Sigmoid colon (tissue), 7 donors: ENCODE measurements around the gene RFX3. TPM values are rescaled to one million over a fixed set of nuclear protein-coding genes. Genes with fewer than 3 reads are reported as not detected.

Source experiments
- DNase-seq: peaks from one replicate; pipeline ENCODE4 v3.0.0-alpha.2; 2019
- H3K27ac ChIP-seq, 4 donors: fragments of 200-600 bp; sonication (generic); one replicate each; pipeline ENCODE4 v1.5.1; 2016 to 2019; ENCODE audit warnings: mild to moderate bottlenecking in 1 of 4
- H3K27me3 ChIP-seq, 3 donors: fragments of 200-600 bp; sonication (generic); one replicate each; pipeline ENCODE4 v1.5.1; 2019; ENCODE audit warnings: mild to moderate bottlenecking in 1 of 3
- H3K36me3 ChIP-seq, 4 donors: fragments of 200-600 bp; sonication (generic); one replicate each; pipeline ENCODE4 v1.5.1; 2016 to 2019
- H3K4me1 ChIP-seq, 4 donors: fragments of 200-600 bp; sonication (generic); one replicate each; pipeline ENCODE4 v1.5.1; 2017 to 2019
- H3K4me3 ChIP-seq, 4 donors: fragments of 200-600 bp; sonication (generic); one replicate each; pipeline ENCODE4 v1.5.1; 2017 to 2019; ENCODE audit warnings: mild to moderate bottlenecking in 2 of 4, moderate library complexity in 1 of 4
- H3K9me3 ChIP-seq, 4 donors: fragments of 200-600 bp in 3 of 4; sonication (generic) in 3 of 4; one replicate each; pipeline versions ENCODE4 v1.5.1 to v1.6.1; 2013 to 2019
- CTCF ChIP-seq, 4 experiments: fragments of 450-650 bp in 3 of 4; fragments of 200-600 bp in 1 of 4; IDR thresholded peaks; one replicate each; pipeline ENCODE4 v1.5.1; 2016 to 2019; ENCODE audit warnings: antibody characterized with exemption in 4 of 4, mild to moderate bottlenecking in 3 of 4, moderate library complexity in 2 of 4
- EP300 ChIP-seq, 4 donors: sonication (generic); formaldehyde crosslinking; IDR thresholded peaks; one replicate each; pipeline ENCODE4 v1.6.1; 2017; ENCODE audit warnings: antibody characterized with exemption in 4 of 4
- POLR2A ChIP-seq, 2 donors: fragments of 450-650 bp; IDR thresholded peaks; one replicate each; pipeline ENCODE4 v1.6.1; 2016; ENCODE audit warnings: antibody characterized with exemption in 2 of 2, mild to moderate bottlenecking in 2 of 2, moderate library complexity in 2 of 2
- POLR2AphosphoS5 ChIP-seq, 4 donors: sonication (generic); formaldehyde crosslinking; IDR thresholded peaks; one replicate each; pipeline ENCODE4 v1.6.1; 2017; ENCODE audit warnings: antibody characterized with exemption in 4 of 4
- WGBS, 2 donors: extraction: QIAGEN DNeasy Blood & Tissue Kit; methylation state at CpG; one replicate each; pipeline ENCODE4 v1.1.7; 2013; 5-methylcytosine and 5-hydroxymethylcytosine counted together
- intact Hi-C: fragments of 100-400 bp; cut with DNase I; formaldehyde crosslinking; loops from one replicate; pipeline ENCODE4 v1.15.1; 2023
- polyA plus RNA-seq, 3 donors: library from polyadenylated mRNA; stranded (reverse); fragments of 200-250 nt; gene quantifications; one replicate each; pipeline ENCODE4 v1.2.3, GENCODE V29; 2013
- total RNA-seq, 4 donors: library from RNA; depleted of rRNA; stranded (reverse); fragments of >200 nt; gene quantifications; one replicate each; pipeline ENCODE4 v1.1.0, GENCODE V29; 2016
- donor health status: healthy with polysubstance abuse.
- donor health status: Bipolar disorder and iron deficiency.
- donor health status: healthy.

Gene RFX3
- total and polyA plus RNA-seq, 7 donors: 0.69 to 15.0 (median 6.4) TPM

- Histone ChIP-seq H3K9me3 (no peaks in the 10 kb centered on the region), H3K27me3 (no peaks in the 10 kb centered on the region), H3K36me3 (no peaks in the 10 kb centered on the region), H3K27ac (no peak overlapping the region), H3K4me1 (no peaks in the 10 kb centered on the region), H3K4me3 (no peak overlapping the region)
- TF ChIP-seq EP300 (IDR thresholded peaks at IDR 0.05) (no peak), POLR2AphosphoS5 (IDR thresholded peaks at IDR 0.05) (no peak), POLR2A (IDR thresholded peaks at IDR 0.05) (no peak), CTCF (IDR thresholded peaks at IDR 0.05) (no peak)
- no peak for DNase-seq
- intact Hi-C loops: no loop called here
- 49 to 69% methylated on average over 1 of the region's 1 CpG for WGBS, 2 donors
Observed at GRCh38 chr9:3205421-3206095, 320.2 kb downstream of the RFX3 start.

- WGBS, 2 donors: 93% methylated on average over 4 of the region's 4 CpGs
- Histone ChIP-seq H3K36me3 (no peaks in the 10 kb centered on the region), H3K4me3 (no peak overlapping the region), H3K9me3 (no peaks in the 10 kb centered on the region), H3K27me3 (no peaks in the 10 kb centered on the region), H3K27ac (no peak overlapping the region), H3K4me1 (no peaks in the 10 kb centered on the region)
- intact Hi-C loops: no loop called here
- DNase-seq: no peak
- TF ChIP-seq POLR2A (IDR thresholded peaks at IDR 0.05) (no peak), CTCF (IDR thresholded peaks at IDR 0.05) (no peak), EP300 (IDR thresholded peaks at IDR 0.05) (no peak), POLR2AphosphoS5 (IDR thresholded peaks at IDR 0.05) (no peak)
Observed at GRCh38 chr9:3200331-3200774, 325.4 kb downstream of the RFX3 start.

GRCh38 chr9:3193791-3194190 lies 332.0 kb downstream of the RFX3 start:
- H3K9me3 ChIP-seq: no peaks in the 10 kb centered on the region
- WGBS, 2 donors: 65 to 84% methylated on average over 4 of the region's 4 CpGs
- TF ChIP-seq POLR2A (IDR thresholded peaks at IDR 0.05) (no peak), EP300 (IDR thresholded peaks at IDR 0.05) (no peak), POLR2AphosphoS5 (IDR thresholded peaks at IDR 0.05) (no peak), CTCF (IDR thresholded peaks at IDR 0.05) (no peak)
- intact Hi-C loops: no loop called here
- no peaks in the 10 kb centered on the region for H3K4me1 ChIP-seq
- no peaks in the 10 kb centered on the region for H3K36me3 ChIP-seq
- no peak for DNase-seq
- no peaks in the 10 kb centered on the region for H3K27me3 ChIP-seq
- no peak overlapping the region for H3K27ac ChIP-seq
- H3K4me3 ChIP-seq: no peak overlapping the region

- TF ChIP-seq EP300 (IDR thresholded peaks at IDR 0.05) (no peak), POLR2AphosphoS5 (IDR thresholded peaks at IDR 0.05) (no peak), CTCF (IDR thresholded peaks at IDR 0.05) (no peak), POLR2A (IDR thresholded peaks at IDR 0.05) (no peak)
- WGBS, 2 donors: 71 to 81% methylated on average over 5 of the region's 5 CpGs
- intact Hi-C loops: no loop called here
- no peak overlapping the region for H3K27ac ChIP-seq
- no peaks in the 10 kb centered on the region for H3K4me1 ChIP-seq
- DNase-seq: no peak
- H3K27me3 ChIP-seq: no peaks in the 10 kb centered on the region
- H3K4me3 ChIP-seq: no peak overlapping the region
- H3K9me3 ChIP-seq: no peaks in the 10 kb centered on the region
- H3K36me3 ChIP-seq: no peaks in the 10 kb centered on the region
Observed at GRCh38 chr9:3191715-3192114, 334.1 kb downstream of the RFX3 start.
